ENCODE measurements around the gene CADM1.

Gene CADM1

GRCh38 chr11:115170133-115170815 is 333.9 kb downstream of the CADM1 start:
- peak in 1 of 14 donors; percentile 3 for DNase-seq

- DNase-seq = no peak
Observed at GRCh38 chr11:115169251-115169650, 335.0 kb downstream of the CADM1 start.

- no peak for DNase-seq
Observed at GRCh38 chr11:115168686-115169085, 335.5 kb downstream of the CADM1 start.

- DNase-seq = peak in 1 of 14 donors; percentile 82
Observed at GRCh38 chr11:115168229-115168671, 336.0 kb downstream of the CADM1 start.

- DNase-seq = no peak
Observed at GRCh38 chr11:115167456-115167855, 336.8 kb downstream of the CADM1 start.

GRCh38 chr11:115166820-115167219 is 337.4 kb downstream of the CADM1 start:
- DNase-seq = no peak

GRCh38 chr11:115164774-115165173 is 339.4 kb downstream of the CADM1 start:
- DNase-seq = no peak

GRCh38 chr11:115162919-115163318 is 341.3 kb downstream of the CADM1 start:
- DNase-seq = no peak

GRCh38 chr11:115161876-115162275 is 342.3 kb downstream of the CADM1 start:
- no peak for DNase-seq

GRCh38 chr11:115159207-115159606 is 345.0 kb downstream of the CADM1 start:
- no peak for DNase-seq

- DNase-seq = no peak
Observed at GRCh38 chr11:115158053-115158452, 346.2 kb downstream of the CADM1 start.

GRCh38 chr11:115157247-115157646 is 347.0 kb downstream of the CADM1 start:
- no peak for DNase-seq

GRCh38 chr11:115155978-115156377 is 348.2 kb downstream of the CADM1 start:
- DNase-seq = no peak

GRCh38 chr11:115155320-115155719 is 348.9 kb downstream of the CADM1 start:
- no peak for DNase-seq

GRCh38 chr11:115154355-115154736 is 349.9 kb downstream of the CADM1 start:
- DNase-seq = no peak

GRCh38 chr11:115153731-115154354 is 350.4 kb downstream of the CADM1 start:
- no peak for DNase-seq

GRCh38 chr11:115153135-115153534 is 351.1 kb downstream of the CADM1 start:
- no peak for DNase-seq

GRCh38 chr11:115151010-115151409 is 353.2 kb downstream of the CADM1 start:
- DNase-seq = no peak

GRCh38 chr11:115148691-115149090 is 355.5 kb downstream of the CADM1 start:
- no peak for DNase-seq

GRCh38 chr11:115148101-115148500 is 356.1 kb downstream of the CADM1 start:
- no peak for DNase-seq

GRCh38 chr11:115147243-115147807 is 356.9 kb downstream of the CADM1 start:
- DNase-seq = no peak

GRCh38 chr11:115146425-115146824 is 357.8 kb downstream of the CADM1 start:
- no peak for DNase-seq

GRCh38 chr11:115145324-115145723 is 358.9 kb downstream of the CADM1 start:
- DNase-seq = no peak

- DNase-seq = no peak
Observed at GRCh38 chr11:115144914-115145313, 359.3 kb downstream of the CADM1 start.
